Measurements from ENCODE around the gene EFHC2. TPM values are rescaled to one million over a fixed set of nuclear protein-coding genes. Genes with fewer than 3 reads are reported as not detected.
A peak's percentile ranks its signal among the peaks of the same experiment; 100 is the strongest.

Gene EFHC2
- total RNA-seq, 2 experiments from 2014 or later: 0.30 to 0.46 TPM

DNA sequence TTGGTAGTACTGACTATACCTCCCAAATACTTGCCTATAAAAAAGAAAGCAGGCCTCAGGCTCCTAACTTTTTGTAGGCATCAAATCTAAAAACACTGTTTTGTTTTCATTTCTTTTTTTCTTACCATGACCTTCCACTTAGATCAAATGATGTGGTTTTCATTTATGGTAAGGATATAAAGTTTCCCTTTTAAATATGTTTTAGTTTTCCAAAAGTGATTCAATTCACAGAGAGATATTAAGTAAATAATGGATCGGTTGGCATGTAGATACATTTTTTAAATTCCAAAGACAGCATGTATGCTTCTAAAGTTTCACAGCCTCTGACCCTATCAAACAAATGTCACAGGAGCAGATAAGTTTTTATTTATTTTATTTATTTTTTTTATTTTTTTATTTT, 23.9 kb downstream of the EFHC2 start:
- ATAC-seq (no peak), DNase-seq (no peak)
- intact Hi-C loops (cut with DNase I, micrococcal nuclease): no loop called here
- Mint-ChIP-seq H3K27me3 (no peaks in the 10 kb centered on the region), H3K4me3 (no peak overlapping the region), H3K27ac (no peak overlapping the region), H3K4me1 (peaks cover 12% of the 10 kb centered on the region), H3K9me3 (ENCODE audit: low read depth) (no peaks in the 10 kb centered on the region), H3K36me3 (ENCODE audit: low read depth) (no peaks in the 10 kb centered on the region)
- POLR2A ChIA-PET: no interaction called here
- CTCF ChIA-PET: no interaction called here

GRCh38 chrX:44317181-44317580, 26.3 kb downstream of the EFHC2 start:
- Mint-ChIP-seq H3K9me3 (ENCODE audit: low read depth) (no peaks in the 10 kb centered on the region), H3K36me3 (ENCODE audit: low read depth) (no peaks in the 10 kb centered on the region), H3K27ac (no peak overlapping the region), H3K4me1 (peaks cover 14% of the 10 kb centered on the region), H3K27me3 (no peaks in the 10 kb centered on the region), H3K4me3 (no peak overlapping the region)
- ATAC-seq (no peak), DNase-seq (no peak)
- ChIA-PET CTCF (no interaction called here), POLR2A (no interaction called here)
- intact Hi-C loops (cut with DNase I, micrococcal nuclease): no loop called here

- intact Hi-C loops (cut with DNase I, micrococcal nuclease): no loop called here
- peak overlapping the region; percentile 8 for H3K27ac Mint-ChIP-seq
- ATAC-seq: no peak
- H3K9me3 Mint-ChIP-seq (ENCODE audit: low read depth): no peaks in the 10 kb centered on the region
- CTCF ChIA-PET: interaction anchor here (0.7 kb wide), 1 partner anchor 14 kb away, joined by 3 read pairs; no protein-coding TSS in a partner anchor
- H3K4me1 Mint-ChIP-seq: peaks cover 14% of the 10 kb centered on the region
- H3K27me3 Mint-ChIP-seq: no peaks in the 10 kb centered on the region
- POLR2A ChIA-PET: no interaction called here
- no peaks in the 10 kb centered on the region for H3K36me3 Mint-ChIP-seq (ENCODE audit: low read depth)
- no peak for DNase-seq
- H3K4me3 Mint-ChIP-seq: no peak overlapping the region
These were observed 28.7 kb downstream of the EFHC2 start for GRCh38 chrX:44314808-44315207.

- no peaks in the 10 kb centered on the region for H3K36me3 Mint-ChIP-seq (ENCODE audit: low read depth)
- H3K9me3 Mint-ChIP-seq (ENCODE audit: low read depth): no peaks in the 10 kb centered on the region
- peaks cover 14% of the 10 kb centered on the region for H3K4me1 Mint-ChIP-seq
- intact Hi-C loops (cut with DNase I, micrococcal nuclease): no loop called here
- H3K27me3 Mint-ChIP-seq: no peaks in the 10 kb centered on the region
- H3K4me3 Mint-ChIP-seq: no peak overlapping the region
- ChIA-PET CTCF (no interaction called here), POLR2A (no interaction called here)
- peak overlapping the region; percentile 8 for H3K27ac Mint-ChIP-seq
- DNase-seq (peak; percentile 6), ATAC-seq (peak; percentile 30)
These were observed 29.2 kb downstream of the EFHC2 start for GRCh38 chrX:44314259-44314734.

DNA sequence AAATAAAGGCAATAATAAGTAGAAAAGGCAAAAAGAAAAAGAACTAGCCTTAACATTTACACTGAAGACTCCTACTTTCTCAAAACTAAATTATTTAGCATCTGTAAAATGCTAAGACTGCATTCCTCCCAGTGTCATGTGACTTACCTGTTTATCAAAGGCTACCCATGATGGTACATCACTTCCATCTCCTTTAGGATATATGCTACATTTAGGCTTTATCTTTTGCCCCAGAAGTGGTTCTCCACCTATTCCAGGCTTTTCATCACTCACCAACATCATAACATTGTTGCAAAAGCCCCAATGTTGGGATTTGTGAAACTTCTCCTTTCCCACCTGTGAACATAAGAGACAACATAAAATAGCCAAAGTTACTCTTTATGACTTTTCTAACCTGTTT, 31.1 kb downstream of the EFHC2 start:
- ChIA-PET POLR2A (no interaction called here), CTCF (no interaction called here)
- Mint-ChIP-seq H3K27ac (no peak overlapping the region), H3K36me3 (ENCODE audit: low read depth) (no peaks in the 10 kb centered on the region), H3K4me3 (no peak overlapping the region), H3K27me3 (no peaks in the 10 kb centered on the region), H3K4me1 (peaks cover 14% of the 10 kb centered on the region), H3K9me3 (ENCODE audit: low read depth) (no peaks in the 10 kb centered on the region)
- DNase-seq (no peak), ATAC-seq (no peak)
- intact Hi-C loops (cut with DNase I, micrococcal nuclease): no loop called here

DNA sequence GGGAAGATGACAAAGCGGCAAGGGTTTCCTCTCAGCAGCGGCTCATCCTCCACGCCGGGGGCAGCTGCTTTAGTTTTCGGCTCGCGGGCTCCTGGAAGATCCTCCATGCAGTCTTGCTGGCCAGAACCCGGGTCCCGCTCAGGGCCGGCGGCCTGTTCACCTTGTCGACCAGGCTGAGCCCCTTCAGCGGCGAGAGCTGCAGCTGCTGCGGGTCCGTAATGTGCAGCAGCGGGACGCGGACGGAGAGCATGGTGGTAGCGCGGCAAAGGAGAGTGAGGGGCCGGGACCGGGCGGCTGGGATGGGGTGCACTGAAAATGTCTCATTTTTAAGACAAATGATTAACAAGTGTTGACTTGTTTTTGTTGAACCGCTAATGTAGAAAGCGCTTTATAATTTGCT, 33.2 kb downstream of the EFHC2 start:
- no peaks in the 10 kb centered on the region for H3K36me3 Mint-ChIP-seq (ENCODE audit: low read depth)

GRCh38 chrX:44308869-44309268, 34.6 kb downstream of the EFHC2 start:
- Mint-ChIP-seq H3K27me3 (no peaks in the 10 kb centered on the region), H3K4me1 (peaks cover 4% of the 10 kb centered on the region), H3K4me3 (no peak overlapping the region), H3K36me3 (ENCODE audit: low read depth) (no peaks in the 10 kb centered on the region), H3K27ac (no peak overlapping the region), H3K9me3 (ENCODE audit: low read depth) (no peaks in the 10 kb centered on the region)
- no peak for ATAC-seq
- no peak for DNase-seq
- ChIA-PET POLR2A (no interaction called here), CTCF (no interaction called here)
- intact Hi-C loops (cut with DNase I, micrococcal nuclease): no loop called here

More for the DNA sequence above, 33.2 kb downstream of the EFHC2 start:
- Mint-ChIP-seq H3K27me3 (no peaks in the 10 kb centered on the region), H3K4me3 (no peak overlapping the region), H3K27ac (no peak overlapping the region), H3K9me3 (ENCODE audit: low read depth) (no peaks in the 10 kb centered on the region), H3K4me1 (peaks cover 14% of the 10 kb centered on the region)
- intact Hi-C loops (cut with DNase I, micrococcal nuclease): no loop called here
- ChIA-PET POLR2A (no interaction called here), CTCF (no interaction called here)
- no peak for DNase-seq
- ATAC-seq: no peak

DNA sequence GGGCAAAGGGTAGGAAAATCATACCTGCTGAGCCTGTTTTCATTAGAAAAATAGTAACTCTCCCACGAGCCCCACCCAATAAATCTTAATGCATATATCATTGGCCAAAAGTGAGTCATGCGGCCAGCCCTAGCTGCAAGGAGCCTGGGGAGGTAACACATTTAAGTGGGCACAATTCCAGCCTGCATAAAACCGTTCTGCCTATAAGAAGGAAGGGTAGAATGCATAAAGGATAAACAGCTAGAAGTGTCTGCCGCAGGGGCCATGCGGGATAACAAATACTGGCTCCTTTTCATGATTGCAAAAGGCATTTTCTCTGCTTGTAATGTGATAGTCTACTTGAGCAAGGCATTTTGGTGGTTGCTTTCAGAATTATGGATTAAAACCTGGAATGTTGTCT, 37.1 kb downstream of the EFHC2 start:
- intact Hi-C loops (cut with DNase I, micrococcal nuclease): no loop called here
- POLR2A ChIA-PET: no interaction called here
- CTCF ChIA-PET: no interaction called here
- no peaks in the 10 kb centered on the region for H3K9me3 Mint-ChIP-seq (ENCODE audit: low read depth)
- H3K27ac Mint-ChIP-seq: no peak overlapping the region
- H3K36me3 Mint-ChIP-seq (ENCODE audit: low read depth): no peaks in the 10 kb centered on the region
- H3K4me3 Mint-ChIP-seq: no peak overlapping the region
- H3K4me1 Mint-ChIP-seq: no peaks in the 10 kb centered on the region
- ATAC-seq (no peak), DNase-seq (no peak)
- no peaks in the 10 kb centered on the region for H3K27me3 Mint-ChIP-seq

GRCh38 chrX:44305921-44306320, 37.6 kb downstream of the EFHC2 start:
- H3K9me3 Mint-ChIP-seq (ENCODE audit: low read depth): no peaks in the 10 kb centered on the region
- H3K4me3 Mint-ChIP-seq: no peak overlapping the region
- H3K27me3 Mint-ChIP-seq: no peaks in the 10 kb centered on the region
- ChIA-PET POLR2A (no interaction called here), CTCF (no interaction called here)
- ATAC-seq (no peak), DNase-seq (no peak)
- intact Hi-C loops (cut with DNase I, micrococcal nuclease): no loop called here
- H3K27ac Mint-ChIP-seq: no peak overlapping the region
- H3K36me3 Mint-ChIP-seq (ENCODE audit: low read depth): no peaks in the 10 kb centered on the region
- H3K4me1 Mint-ChIP-seq: no peaks in the 10 kb centered on the region

GRCh38 chrX:44303119-44303518, 40.4 kb downstream of the EFHC2 start:
- H3K4me3 Mint-ChIP-seq: no peak overlapping the region
- no peaks in the 10 kb centered on the region for H3K36me3 Mint-ChIP-seq (ENCODE audit: low read depth)
- intact Hi-C loops (cut with DNase I, micrococcal nuclease): no loop called here
- ATAC-seq: no peak
- no peak for DNase-seq
- POLR2A ChIA-PET: no interaction called here
- CTCF ChIA-PET: no interaction called here
- no peaks in the 10 kb centered on the region for H3K9me3 Mint-ChIP-seq (ENCODE audit: low read depth)
- H3K4me1 Mint-ChIP-seq: no peaks in the 10 kb centered on the region
- no peaks in the 10 kb centered on the region for H3K27me3 Mint-ChIP-seq
- no peak overlapping the region for H3K27ac Mint-ChIP-seq

DNA sequence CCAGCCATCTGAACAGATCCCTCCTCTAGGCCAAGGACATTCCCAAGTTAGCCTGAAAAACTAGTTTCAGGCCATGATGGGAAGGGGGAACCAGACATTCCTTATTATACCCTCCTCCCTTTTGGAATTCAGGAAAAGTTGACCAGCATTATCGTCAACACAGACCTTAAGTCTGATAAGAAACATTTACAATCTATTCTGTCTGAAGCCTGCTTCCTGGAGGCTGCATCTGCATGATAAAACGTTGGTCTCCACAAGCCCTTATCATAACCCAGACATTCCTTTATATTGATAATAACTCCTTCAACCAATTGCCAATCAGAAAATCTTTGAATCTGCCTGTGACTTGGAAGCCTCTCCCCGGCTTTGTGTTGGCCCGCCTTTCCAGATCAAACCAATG, 44.3 kb downstream of the EFHC2 start:
- ChIA-PET POLR2A (no interaction called here), CTCF (no interaction called here)
- Mint-ChIP-seq H3K4me3 (no peak overlapping the region), H3K27me3 (no peaks in the 10 kb centered on the region), H3K27ac (no peak overlapping the region), H3K9me3 (ENCODE audit: low read depth) (no peaks in the 10 kb centered on the region), H3K4me1 (no peaks in the 10 kb centered on the region), H3K36me3 (ENCODE audit: low read depth) (no peaks in the 10 kb centered on the region)
- intact Hi-C loops (cut with DNase I, micrococcal nuclease): no loop called here
- DNase-seq (no peak), ATAC-seq (no peak)

- DNase-seq: no peak
- Mint-ChIP-seq H3K36me3 (ENCODE audit: low read depth) (no peaks in the 10 kb centered on the region), H3K27me3 (no peaks in the 10 kb centered on the region), H3K9me3 (ENCODE audit: low read depth) (peaks cover 1% of the 10 kb centered on the region), H3K4me3 (no peak overlapping the region), H3K4me1 (no peaks in the 10 kb centered on the region), H3K27ac (no peak overlapping the region)
- ChIA-PET CTCF (interaction anchor here (1.0 kb wide), 1 partner anchor 333 kb away, joined by 3 read pairs; no protein-coding TSS in a partner anchor), POLR2A (no interaction called here)
- ATAC-seq: no peak
- intact Hi-C loops (cut with DNase I, micrococcal nuclease): no loop called here
These were observed 51.9 kb downstream of the EFHC2 start for GRCh38 chrX:44291468-44292092.

DNA sequence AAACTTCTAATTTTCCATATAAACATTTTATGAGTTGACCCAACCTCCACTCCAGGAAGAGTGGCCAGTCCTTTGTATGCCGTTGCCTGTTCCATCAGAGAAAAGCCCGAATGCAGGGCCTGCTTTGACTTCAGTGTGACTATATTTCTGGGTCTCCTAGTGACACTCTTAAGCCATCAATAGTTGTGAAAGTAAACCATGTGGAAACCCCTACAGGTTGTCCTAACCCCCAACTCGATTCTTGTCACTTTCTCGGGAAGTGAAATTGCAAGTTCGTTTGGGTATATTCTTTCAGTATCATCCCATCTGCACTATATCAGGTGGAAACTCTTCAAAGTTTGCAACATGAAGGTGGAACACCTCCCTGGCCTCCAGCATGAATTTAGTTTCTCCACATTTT, 52.8 kb downstream of the EFHC2 start:
- no peak for DNase-seq
- ChIA-PET POLR2A (no interaction called here), CTCF (no interaction called here)
- no peaks in the 10 kb centered on the region for H3K27me3 Mint-ChIP-seq
- intact Hi-C loops (cut with DNase I, micrococcal nuclease): no loop called here
- ATAC-seq: no peak
- peaks cover 1% of the 10 kb centered on the region for H3K9me3 Mint-ChIP-seq (ENCODE audit: low read depth)
- H3K4me3 Mint-ChIP-seq: no peak overlapping the region
- H3K36me3 Mint-ChIP-seq (ENCODE audit: low read depth): no peaks in the 10 kb centered on the region
- H3K4me1 Mint-ChIP-seq: no peaks in the 10 kb centered on the region
- no peak overlapping the region for H3K27ac Mint-ChIP-seq
